ENCODE results near the gene KMT2B. TPM values are rescaled to one million over a fixed set of nuclear protein-coding genes. Genes with fewer than 3 reads are reported as not detected.

KMT2B gene
- total and polyA plus RNA-seq, 2 of the 8 experiments (the other 6 are each of a cell fraction or from before 2014, with no cell fraction given) = 26.7 to 38.6 TPM

DNA sequence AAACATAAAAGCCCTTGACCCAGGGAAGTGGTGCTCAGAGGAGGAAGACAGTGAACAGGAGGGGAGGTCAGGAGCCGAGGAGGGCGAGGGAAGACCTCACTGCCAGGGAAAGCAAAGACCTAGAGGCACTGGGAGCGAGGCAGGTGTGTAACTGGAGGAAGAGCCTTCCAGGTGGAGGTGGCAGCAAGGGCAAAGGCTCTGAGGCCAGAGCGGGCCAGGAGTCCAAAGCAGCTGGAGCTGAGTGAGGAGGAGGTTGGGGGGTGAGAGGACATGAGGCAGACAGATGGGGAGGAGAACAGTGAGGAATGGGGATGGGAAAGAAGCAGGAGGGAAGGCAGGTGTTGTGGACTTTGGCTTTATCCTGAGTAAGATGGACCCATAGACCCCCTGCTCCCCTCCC is 47.8 kb upstream of the KMT2B start:
- Histone ChIP-seq H2AK5ac (ENCODE audit: low read depth, low read length) (no peak overlapping the region; the same call in 1 of the 2 replicates), H3K23me2 (ENCODE audit: low read depth, low read length) (no peaks in the 10 kb centered on the region; the same call in 1 of the 2 replicates), H2BK5ac (ENCODE audit: low read depth, low read length) (no peak overlapping the region), H3K4me1 (replicated peaks in 1 of 4; ENCODE audit: control insufficient read depth in 3 of 4, insufficient read depth in 4 of 4, low read length in 3 of 4) (peaks cover 0 to 3% (median 0%) of the 10 kb centered on the region in 4 experiments; a peak in 2 of 7 replicates), H4K5ac (ENCODE audit: insufficient read length, low read depth, low read length) (no peak overlapping the region), H4K20me1 (replicated peaks in 1 of 2; ENCODE audit: control insufficient read depth in 1 of 2, insufficient read depth in 2 of 2, low read length in 2 of 2) (no peaks in the 10 kb centered on the region), H3K23ac (ENCODE audit: insufficient read length) (no peak overlapping the region), H2AFZ (ENCODE audit: low read length) (no peak overlapping the region), H3K4ac (replicated peaks; ENCODE audit: insufficient read length, low read depth, low read length) (no peak overlapping the region), H4K91ac (replicated peaks; ENCODE audit: insufficient read length, low read length) (no peak overlapping the region), H3K79me2 (ENCODE audit: control insufficient read depth in 1 of 2, insufficient read depth in 2 of 2, low read length in 2 of 2) (no peaks in the 10 kb centered on the region), H3K14ac (ENCODE audit: insufficient read length) (no peak overlapping the region), H3K27me3 (replicated peaks in 1 of 4; ENCODE audit: control insufficient read depth in 3 of 4, extremely low read depth in 1 of 4, insufficient read depth in 3 of 4, low read length in 3 of 4) (peaks cover 0 to 4% (median 1%) of the 10 kb centered on the region in 4 experiments; a peak in 1 of 7 replicates), H2BK20ac (ENCODE audit: low read length) (no peak overlapping the region), H3K27ac (ENCODE audit: low read depth, low read length) (no peak overlapping the region), H4K8ac (ENCODE audit: extremely low read depth, insufficient read depth, low read length) (no peak overlapping the region), H3K36me3 (ENCODE audit: control insufficient read depth in 2 of 4, insufficient read depth in 4 of 4, low read length in 3 of 4) (no peaks in the 10 kb centered on the region), H3K9me3 (ENCODE audit: insufficient read depth in 2 of 2, low read depth in 1 of 2, low read length in 1 of 2) (no peaks in the 10 kb centered on the region), H2BK15ac (ENCODE audit: low read length) (no peak overlapping the region), H3K4me2 (ENCODE audit: insufficient read depth in 1 of 2, low read depth in 2 of 2, low read length in 2 of 2) (no peak overlapping the region), H3K9ac (replicated peaks in 1 of 4; ENCODE audit: extremely low read depth in 1 of 4, low read depth in 3 of 4, low read length in 3 of 4) (no peak overlapping the region), H3K18ac (ENCODE audit: extremely low read depth, low read length) (no peak overlapping the region), H3K4me3 (ENCODE audit: extremely low read depth in 1 of 4, insufficient read depth in 2 of 4, low read depth in 3 of 4, low read length in 4 of 4) (no peak overlapping the region), H2BK120ac (replicated peaks; ENCODE audit: low read depth, low read length) (no peak overlapping the region), H3K56ac (replicated peaks; ENCODE audit: insufficient read length, low read depth, low read length) (no peak overlapping the region), H2BK12ac (ENCODE audit: low read depth, low read length) (no peak overlapping the region), H3K79me1 (ENCODE audit: low read depth, low read length) (no peaks in the 10 kb centered on the region)
- no peak for FAIRE-seq
- CTCF ChIA-PET (ENCODE audit: partially characterized antibody) = interaction anchor here (1.0 kb wide), 1 partner anchor 14 kb away, joined by 3 read pairs; no protein-coding TSS in a partner anchor
- TF ChIP-seq SUZ12 (IDR thresholded peaks at IDR 0.05; ENCODE audit: low read length) (no peak), BCL11A (IDR thresholded peaks at IDR 0.05; ENCODE audit: low read depth in 2 of 2, low read length in 2 of 2) (no peak), CBX8 (IDR thresholded peaks at IDR 0.05; ENCODE audit: borderline replicate concordance, low read depth, low read length) (no peak), BRCA1 (IDR thresholded peaks at IDR 0.05; ENCODE audit: low read depth, low read length) (no peak), ASH2L (IDR thresholded peaks at IDR 0.05; ENCODE audit: low read length) (no peak), CEBPB (IDR thresholded peaks at IDR 0.05; ENCODE audit: low read depth, low read length) (no peak), HDAC6 (IDR thresholded peaks at IDR 0.05; ENCODE audit: low read depth, low read length) (no peak), CTBP2 (IDR thresholded peaks at IDR 0.05; ENCODE audit: borderline replicate concordance, insufficient read depth, insufficient read length, low read length) (no peak), CBX5 (IDR thresholded peaks at IDR 0.05; ENCODE audit: low read depth, low read length) (no peak), BACH1 (IDR thresholded peaks at IDR 0.05; ENCODE audit: low read length) (no peak), SAP30 (IDR thresholded peaks at IDR 0.05; ENCODE audit: insufficient read depth, insufficient replicate concordance, low read length) (no peak), RNF2 (IDR thresholded peaks at IDR 0.05; ENCODE audit: borderline replicate concordance, low read depth, low read length, missing control alignments, poor library complexity, severe bottlenecking) (no peak)
- POLR2A ChIA-PET (ENCODE audit: partially characterized antibody) = interaction anchor here (0.8 to 1.8 kb wide), 2 partner anchors 10 to 21 kb away, joined by 3 to 7 read pairs; no protein-coding TSS in a partner anchor
- no peak for DNase-seq (ENCODE audit: low read depth in 1 of 2, low spot score in 2 of 2)
- WGBS, 2 experiments (ENCODE audit: extremely low coverage in 1 of 2, insufficient coverage in 1 of 2, insufficient read length in 1 of 2, insufficient replicate concordance in 2 of 2, low coverage in 1 of 2, low lambda C conversion rate in 2 of 2, missing lambda C conversion rate in 1 of 2) = 60% methylated on average over 4 of the region's 4 CpGs; no CpG with 5 or more reads in 1 of the 2 experiments

Measured in H1 (cell line).